CMK (cell line): ENCODE measurements around the gene MTMR3.

Source experiments
- DNase-seq: peaks from one replicate; pipeline ENCODE4 v3.0.0-alpha.2; 2010; ENCODE audit warnings: low read depth

The MTMR3 gene

GRCh38 chr22:30027169-30027568, 144.2 kb downstream of the MTMR3 start:
- DNase-seq = no peak

- DNase-seq = no peak
Observed at GRCh38 chr22:30027791-30028190, 144.8 kb downstream of the MTMR3 start.

GRCh38 chr22:30028731-30029130, 145.8 kb downstream of the MTMR3 start:
- no peak for DNase-seq

- no peak for DNase-seq
Observed at GRCh38 chr22:30029512-30029911, 146.5 kb downstream of the MTMR3 start.

GRCh38 chr22:30030329-30030728, 147.4 kb downstream of the MTMR3 start:
- no peak for DNase-seq

- DNase-seq = no peak
Observed at GRCh38 chr22:30031328-30031727, 148.4 kb downstream of the MTMR3 start.

GRCh38 chr22:30031764-30032455, 148.9 kb downstream of the MTMR3 start:
- DNase-seq = no peak

- DNase-seq = no peak
Observed at GRCh38 chr22:30033137-30033536, 150.2 kb downstream of the MTMR3 start.

GRCh38 chr22:30033901-30034300, 150.9 kb downstream of the MTMR3 start:
- no peak for DNase-seq

GRCh38 chr22:30036656-30037055, 153.7 kb downstream of the MTMR3 start:
- DNase-seq = no peak

- DNase-seq = no peak
Observed at GRCh38 chr22:30038219-30038618, 155.2 kb downstream of the MTMR3 start.

- no peak for DNase-seq
Observed at GRCh38 chr22:30040499-30041260, 157.7 kb downstream of the MTMR3 start.

- no peak for DNase-seq
Observed at GRCh38 chr22:30041475-30041874, 158.5 kb downstream of the MTMR3 start.

- DNase-seq = no peak
Observed at GRCh38 chr22:30041881-30042280, 158.9 kb downstream of the MTMR3 start.

- no peak for DNase-seq
Observed at GRCh38 chr22:30043161-30043560, 160.2 kb downstream of the MTMR3 start.

- no peak for DNase-seq
Observed at GRCh38 chr22:30044369-30044768, 161.4 kb downstream of the MTMR3 start.

- no peak for DNase-seq
Observed at GRCh38 chr22:30044881-30045493, 162.0 kb downstream of the MTMR3 start.

GRCh38 chr22:30045494-30045887, 162.5 kb downstream of the MTMR3 start:
- no peak for DNase-seq

GRCh38 chr22:30045901-30046715, 163.1 kb downstream of the MTMR3 start:
- DNase-seq = no peak

GRCh38 chr22:30046716-30047363, 163.9 kb downstream of the MTMR3 start:
- no peak for DNase-seq

- DNase-seq = peak; percentile 12
Observed at GRCh38 chr22:30047364-30047738, 164.4 kb downstream of the MTMR3 start.

GRCh38 chr22:30048681-30049080, 165.7 kb downstream of the MTMR3 start:
- DNase-seq = no peak
